Chondrocyte (in vitro differentiated cells): ENCODE results near the gene STPG2. TPM values are rescaled to one million over a fixed set of nuclear protein-coding genes. Genes with fewer than 3 reads are reported as not detected.

Source experiments
- DNase-seq: peaks from one replicate; pipeline ENCODE4 v3.0.0; 2021; ENCODE audit warnings: mixed read lengths, low spot score
- H3K27ac Mint-ChIP-seq: one replicate; pipeline ENCODE4 v1.8.0; 2021; ENCODE audit warnings: mild to moderate bottlenecking, moderate library complexity, mixed read lengths; ENCODE audit not compliant: unreplicated experiment
- H3K27me3 Mint-ChIP-seq: 2 replicates; pipeline ENCODE4 v1.8.0; 2021; ENCODE audit warnings: low read depth, mixed read lengths
- H3K36me3 Mint-ChIP-seq: 2 replicates; pipeline ENCODE4 v1.8.0; 2021; ENCODE audit warnings: low read depth, mixed read lengths
- H3K4me1 Mint-ChIP-seq: 2 replicates; pipeline ENCODE4 v1.8.0; 2021; ENCODE audit warnings: low read depth, mild to moderate bottlenecking, mixed read lengths
- H3K4me3 Mint-ChIP-seq: one replicate; pipeline ENCODE4 v1.8.0; 2021; ENCODE audit warnings: mild to moderate bottlenecking, moderate library complexity, mixed read lengths; ENCODE audit not compliant: unreplicated experiment
- H3K9me3 Mint-ChIP-seq: 2 replicates; pipeline ENCODE4 v1.8.0; 2021; ENCODE audit warnings: low read depth, mixed read lengths
- total RNA-seq: library from RNA; stranded (reverse); gene quantifications from 3 replicates; pipeline ENCODE4 v1.2.1, GENCODE V29; 2021
- TF ChIP-seq, protein P1 (sequence below): fragments of 200-600 bp; sonication (generic); IDR thresholded peaks from 2 replicates; pipeline ENCODE4 v1.5.0; 2021; ENCODE audit warnings: antibody characterized with exemption, mild to moderate bottlenecking, moderate library complexity

The STPG2 gene
- total RNA-seq, 1 donor from 2014 or later, result 0.12 TPM

DNA sequence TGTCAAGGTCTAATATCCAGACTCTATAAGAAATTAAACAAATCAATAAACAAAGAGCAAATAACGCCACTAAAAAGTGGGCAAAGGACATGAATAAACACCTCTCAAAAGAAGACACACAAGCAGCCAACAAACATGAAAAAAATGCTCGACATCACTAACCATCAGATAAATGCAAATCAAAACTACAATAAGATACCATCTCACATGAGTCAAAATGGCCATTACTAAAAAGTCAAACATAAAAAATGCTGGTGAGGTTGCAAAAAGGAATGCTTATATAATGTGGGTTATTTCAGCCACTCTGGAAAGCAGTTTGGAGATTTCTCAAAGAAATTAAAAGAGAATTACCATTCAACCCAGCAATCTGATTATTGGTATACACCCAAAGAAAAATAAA, 481.1 kb downstream of the STPG2 start:
- no peak for DNase-seq
- no peaks in the 10 kb centered on the region for H3K36me3 Mint-ChIP-seq
- no peaks in the 10 kb centered on the region for H3K4me1 Mint-ChIP-seq
- H3K9me3 Mint-ChIP-seq, result no peaks in the 10 kb centered on the region
- H3K4me3 Mint-ChIP-seq, result no peak overlapping the region
- TF ChIP-seq, protein P1, sequence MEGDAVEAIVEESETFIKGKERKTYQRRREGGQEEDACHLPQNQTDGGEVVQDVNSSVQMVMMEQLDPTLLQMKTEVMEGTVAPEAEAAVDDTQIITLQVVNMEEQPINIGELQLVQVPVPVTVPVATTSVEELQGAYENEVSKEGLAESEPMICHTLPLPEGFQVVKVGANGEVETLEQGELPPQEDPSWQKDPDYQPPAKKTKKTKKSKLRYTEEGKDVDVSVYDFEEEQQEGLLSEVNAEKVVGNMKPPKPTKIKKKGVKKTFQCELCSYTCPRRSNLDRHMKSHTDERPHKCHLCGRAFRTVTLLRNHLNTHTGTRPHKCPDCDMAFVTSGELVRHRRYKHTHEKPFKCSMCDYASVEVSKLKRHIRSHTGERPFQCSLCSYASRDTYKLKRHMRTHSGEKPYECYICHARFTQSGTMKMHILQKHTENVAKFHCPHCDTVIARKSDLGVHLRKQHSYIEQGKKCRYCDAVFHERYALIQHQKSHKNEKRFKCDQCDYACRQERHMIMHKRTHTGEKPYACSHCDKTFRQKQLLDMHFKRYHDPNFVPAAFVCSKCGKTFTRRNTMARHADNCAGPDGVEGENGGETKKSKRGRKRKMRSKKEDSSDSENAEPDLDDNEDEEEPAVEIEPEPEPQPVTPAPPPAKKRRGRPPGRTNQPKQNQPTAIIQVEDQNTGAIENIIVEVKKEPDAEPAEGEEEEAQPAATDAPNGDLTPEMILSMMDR, result no peak
- H3K27me3 Mint-ChIP-seq, result peaks cover 1% of the 10 kb centered on the region
- H3K27ac Mint-ChIP-seq, result no peak overlapping the region

- TF ChIP-seq, protein P1, result no peak
- no peak overlapping the region for H3K27ac Mint-ChIP-seq
- H3K4me1 Mint-ChIP-seq, result peaks cover 9% of the 10 kb centered on the region
- no peak overlapping the region for H3K4me3 Mint-ChIP-seq
- DNase-seq, result no peak
- H3K27me3 Mint-ChIP-seq, result no peaks in the 10 kb centered on the region
- no peaks in the 10 kb centered on the region for H3K9me3 Mint-ChIP-seq
- no peaks in the 10 kb centered on the region for H3K36me3 Mint-ChIP-seq
These were observed 487.1 kb downstream of the STPG2 start for GRCh38 chr4:97656044-97656720.

DNA sequence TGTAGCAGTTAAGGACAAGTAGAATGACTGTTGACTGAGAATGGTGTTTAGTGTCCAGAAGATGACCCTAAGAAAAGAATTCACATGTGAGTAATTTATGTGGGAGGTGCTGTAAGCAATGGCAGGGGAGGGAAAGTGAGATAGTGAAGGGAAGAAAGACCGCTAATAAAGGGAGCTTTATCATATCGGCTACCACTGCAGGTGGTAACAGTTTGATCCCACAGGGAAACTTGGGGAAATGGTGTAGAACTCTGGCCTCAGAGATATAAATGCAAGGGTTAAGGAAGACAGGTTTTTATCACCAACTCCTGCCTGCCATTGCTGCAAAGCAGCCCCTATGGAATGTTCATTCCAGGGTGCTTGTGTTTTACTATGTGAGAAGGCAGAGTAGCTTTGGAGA, 489.6 kb downstream of the STPG2 start:
- TF ChIP-seq, protein P1, result no peak
- Mint-ChIP-seq H3K4me1 (peaks cover 9% of the 10 kb centered on the region), H3K36me3 (no peaks in the 10 kb centered on the region), H3K9me3 (no peaks in the 10 kb centered on the region), H3K27ac (no peak overlapping the region), H3K4me3 (no peak overlapping the region), H3K27me3 (no peaks in the 10 kb centered on the region)
- no peak for DNase-seq

DNA sequence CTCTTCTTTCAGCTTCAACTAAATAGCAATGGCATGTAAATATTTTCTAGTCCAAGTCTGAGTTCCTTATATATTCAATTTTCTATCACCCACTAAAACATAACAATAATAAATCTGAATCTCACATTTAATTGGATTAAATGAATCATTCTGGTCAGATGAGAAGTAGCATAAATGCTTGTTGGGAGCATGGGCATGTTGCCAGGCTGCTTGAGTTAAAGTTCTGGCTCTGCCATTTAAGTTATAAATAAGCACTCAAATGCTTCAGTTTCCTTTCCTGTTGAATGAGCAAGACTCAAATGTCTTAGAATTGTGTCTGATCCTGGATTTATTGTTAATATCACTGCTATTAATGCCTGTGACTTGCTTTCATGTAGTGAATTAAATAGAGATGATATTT, 496.3 kb downstream of the STPG2 start:
- TF ChIP-seq, protein P1, result no peak
- peaks cover 7% of the 10 kb centered on the region for H3K4me1 Mint-ChIP-seq
- no peak overlapping the region for H3K4me3 Mint-ChIP-seq
- no peaks in the 10 kb centered on the region for H3K27me3 Mint-ChIP-seq
- DNase-seq, result no peak
- no peaks in the 10 kb centered on the region for H3K9me3 Mint-ChIP-seq
- no peak overlapping the region for H3K27ac Mint-ChIP-seq
- no peaks in the 10 kb centered on the region for H3K36me3 Mint-ChIP-seq

DNA sequence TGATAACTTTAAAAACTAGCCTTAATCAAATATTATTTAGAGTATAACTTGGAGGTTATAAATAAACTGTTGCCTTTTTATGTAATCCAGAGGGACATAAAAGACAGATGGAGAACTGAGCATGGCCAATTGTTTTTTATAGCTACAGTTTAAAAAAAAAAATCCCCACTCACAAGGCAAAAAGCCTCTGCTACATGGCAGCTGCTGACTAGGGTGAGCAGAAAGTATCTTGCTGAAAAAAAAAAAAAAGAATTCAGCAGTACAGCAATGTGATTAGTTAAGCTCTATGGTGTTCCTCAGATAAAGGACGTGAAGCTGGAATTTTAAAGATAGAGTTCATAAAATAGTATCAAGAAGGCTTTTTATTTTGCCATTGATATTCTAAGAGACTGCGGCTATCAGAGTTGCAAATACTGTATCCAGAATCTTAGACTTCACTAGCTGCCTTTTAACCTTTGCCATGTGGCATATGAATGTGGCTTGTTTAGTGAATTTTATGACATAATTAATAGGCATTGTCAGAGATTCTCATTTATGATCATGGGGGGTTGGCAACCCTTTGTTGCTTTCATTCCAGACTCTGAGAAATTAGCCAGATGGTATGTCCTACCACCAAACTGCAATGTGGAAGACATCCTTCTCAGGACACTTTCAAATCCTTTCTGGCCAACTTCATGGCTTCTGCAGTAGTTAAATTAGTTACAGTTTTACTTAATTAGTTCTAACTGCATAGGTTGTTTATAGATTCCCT, 498.0 kb downstream of the STPG2 start:
- no peaks in the 10 kb centered on the region for H3K27me3 Mint-ChIP-seq
- H3K9me3 Mint-ChIP-seq, result no peaks in the 10 kb centered on the region
- TF ChIP-seq, protein P1, result no peak
- DNase-seq, result no peak
- H3K36me3 Mint-ChIP-seq, result no peaks in the 10 kb centered on the region
- no peak overlapping the region for H3K27ac Mint-ChIP-seq
- H3K4me1 Mint-ChIP-seq, result peaks cover 7% of the 10 kb centered on the region
- H3K4me3 Mint-ChIP-seq, result no peak overlapping the region
